Hippocampal formation (tissue), 2 donors: ENCODE measurements around the gene GET4.
"Not testable (repeated sequence)": the region's sequence is repeated elsewhere in the genome, so short reads cannot be mapped to it uniquely, and the experiment has no call there.

Experiments used
- DNase-seq, 2 donors: peaks; one replicate each; lab custom pipeline; 2025; lab: John Stamatoyannopoulos, UW

Gene GET4

DNA sequence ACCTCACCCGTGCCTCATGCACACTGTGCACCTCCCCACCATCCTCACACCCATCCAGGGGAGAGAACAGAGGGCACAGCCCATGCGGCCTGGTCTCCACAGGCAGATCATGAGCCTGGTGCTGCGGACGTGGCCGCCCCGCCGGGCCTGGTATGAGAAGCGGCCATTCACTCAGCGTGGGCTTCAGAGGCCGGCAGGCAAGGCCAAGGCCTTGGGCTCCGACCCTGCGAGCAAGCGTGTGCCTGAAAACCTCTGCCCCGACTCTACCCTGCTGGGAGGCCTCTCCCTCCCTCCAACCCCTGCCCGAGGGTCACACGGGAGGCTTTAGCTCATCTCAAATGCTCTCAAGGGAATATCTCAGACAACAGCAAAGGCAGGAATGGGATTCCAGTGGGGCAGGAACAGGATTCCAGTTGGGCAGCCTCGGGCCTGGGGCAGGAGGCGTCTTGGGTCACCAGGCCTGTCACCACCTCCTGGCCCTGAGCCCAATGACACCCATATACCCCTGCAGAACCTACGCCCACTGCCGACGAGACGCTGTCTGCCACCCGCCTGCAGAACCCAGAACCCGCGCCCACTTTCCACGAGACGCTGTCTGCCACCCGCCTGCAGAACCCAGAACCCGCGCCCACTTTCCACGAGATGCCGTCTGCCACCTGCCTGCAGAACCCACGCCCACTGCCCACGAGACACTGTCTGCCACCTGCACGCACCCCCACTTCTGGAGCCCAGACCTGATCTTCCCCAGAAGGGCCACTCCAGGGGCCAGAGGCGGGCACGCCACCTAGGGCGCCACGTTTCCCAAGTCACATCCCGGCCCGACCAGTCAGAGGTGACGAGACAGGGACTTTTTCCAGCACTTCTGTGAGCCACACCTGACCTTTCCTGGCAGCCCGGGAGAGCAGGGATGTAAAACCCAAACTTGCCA lies 39.2 kb downstream of the GET4 start:
- no peak for DNase-seq

DNA sequence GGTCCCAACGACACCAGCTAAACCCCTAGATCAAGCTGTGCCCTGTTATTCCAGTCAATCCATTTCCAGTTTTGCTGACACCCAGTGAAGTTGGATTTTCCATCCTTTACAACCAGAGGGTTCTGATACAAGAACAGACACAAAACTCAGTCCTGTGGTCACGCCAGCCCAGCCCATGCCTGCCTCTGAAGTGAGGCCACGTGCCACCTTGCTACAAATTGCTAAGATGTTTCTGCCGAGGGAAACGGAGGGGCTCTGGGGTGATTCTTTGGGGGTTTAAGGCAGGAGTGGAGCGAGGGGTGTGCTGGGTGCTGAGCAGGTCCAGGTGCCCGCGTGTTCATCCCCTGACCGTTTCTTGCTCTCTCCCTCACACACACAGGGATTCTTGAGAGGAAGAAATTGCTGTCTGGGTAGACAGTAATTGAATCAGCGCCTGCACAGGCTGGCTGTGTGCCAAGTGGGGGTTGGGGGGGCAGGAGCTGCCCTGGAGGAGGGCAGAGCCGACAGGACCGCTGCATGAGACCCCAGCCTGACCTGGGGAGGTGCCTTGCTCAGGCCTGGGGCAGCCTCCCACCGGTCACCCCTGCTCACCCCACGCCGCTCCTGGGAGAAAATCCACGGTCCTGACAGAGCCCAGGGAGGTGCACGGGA lies 40.1 kb downstream of the GET4 start:
- DNase-seq, result no peak

DNA sequence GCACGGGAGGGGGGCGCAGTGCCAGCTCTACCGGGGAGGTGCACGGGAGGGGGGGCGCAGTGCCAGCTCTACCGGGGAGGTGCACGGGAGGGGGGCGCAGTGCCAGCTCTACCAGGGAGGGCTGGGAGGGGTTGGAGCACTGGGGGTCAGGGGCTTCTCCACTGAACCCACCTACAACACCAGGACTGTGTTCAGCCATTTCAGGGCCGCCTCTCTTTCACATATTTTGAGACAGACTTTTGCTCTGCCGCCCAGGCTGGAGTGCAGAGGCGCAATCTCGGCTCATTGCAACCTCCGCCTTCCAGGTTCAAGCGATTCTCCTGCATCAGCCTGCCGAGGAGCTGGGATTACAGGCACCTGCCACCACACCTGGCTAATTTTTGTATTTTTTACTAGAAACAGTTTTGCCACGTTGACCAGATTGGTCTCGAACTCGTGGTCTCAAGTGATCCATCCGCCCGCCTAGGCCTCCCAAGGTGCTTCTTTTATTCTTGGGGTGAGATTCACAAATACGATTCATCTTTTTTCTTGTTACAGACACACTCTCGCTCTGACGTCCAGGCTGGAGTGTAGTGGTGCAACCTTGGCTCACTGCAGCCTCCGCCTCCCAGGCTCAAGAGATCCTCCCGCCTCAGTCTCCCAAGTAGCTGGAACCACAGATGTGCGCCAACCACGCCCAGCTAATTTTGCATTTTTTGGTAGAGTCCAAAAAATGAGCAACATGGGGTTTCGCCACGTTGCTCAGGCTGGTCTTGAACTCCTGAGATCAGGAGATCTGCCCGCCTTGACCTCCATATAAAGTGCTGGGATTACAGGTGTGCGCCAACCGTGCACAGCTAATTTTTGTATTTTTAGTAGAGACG lies 41.1 kb downstream of the GET4 start:
- DNase-seq, result no peak

DNA sequence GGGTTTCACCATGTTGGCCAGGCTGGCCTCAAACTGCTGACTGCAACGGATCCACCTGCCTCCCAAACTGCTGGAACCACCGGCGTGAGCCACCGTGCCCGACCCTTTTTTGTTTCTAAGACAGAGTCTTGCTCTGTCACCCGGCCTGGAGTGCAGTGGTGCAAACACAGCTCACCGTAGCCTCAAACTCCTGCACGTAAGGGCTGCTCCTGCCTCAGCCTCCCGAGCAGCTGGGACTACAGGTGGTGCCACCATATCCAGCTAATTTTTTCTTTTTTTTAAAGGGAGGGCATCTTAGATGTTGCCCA lies 41.7 kb downstream of the GET4 start:
- DNase-seq, result no peak

DNA sequence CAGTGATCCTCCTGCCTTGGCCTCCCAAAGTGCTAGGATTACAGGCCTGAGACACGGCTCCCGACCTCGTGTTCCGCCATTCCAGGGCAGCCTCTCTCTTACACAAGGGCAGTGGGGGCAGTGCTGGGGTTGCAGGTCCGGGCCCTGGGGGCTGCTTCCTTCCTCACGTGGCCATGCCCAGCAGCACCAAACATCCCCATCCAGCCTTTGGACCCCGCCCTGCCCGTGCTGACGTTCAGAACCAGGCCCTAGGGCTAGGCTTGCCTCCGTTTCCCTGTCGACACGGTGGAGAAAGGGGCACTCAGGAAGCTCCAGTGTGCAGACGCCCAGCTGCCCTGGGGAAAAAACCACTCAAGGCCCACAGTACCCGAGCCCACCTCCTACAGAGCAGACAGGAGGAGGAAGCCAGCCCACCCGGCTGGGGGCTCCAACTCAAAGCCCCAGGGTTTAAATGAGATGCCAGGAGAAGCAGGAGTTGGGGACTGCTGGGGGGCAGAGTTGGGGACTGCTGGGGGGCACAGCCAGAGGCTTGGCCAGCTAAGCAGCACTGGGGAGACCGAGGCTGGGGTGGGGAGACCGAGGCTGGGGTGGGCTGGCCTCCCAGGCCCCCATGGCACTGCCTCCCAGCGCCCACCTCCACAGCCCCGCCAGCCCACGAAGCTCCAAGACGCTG lies 42.2 kb downstream of the GET4 start:
- no peak for DNase-seq

DNA sequence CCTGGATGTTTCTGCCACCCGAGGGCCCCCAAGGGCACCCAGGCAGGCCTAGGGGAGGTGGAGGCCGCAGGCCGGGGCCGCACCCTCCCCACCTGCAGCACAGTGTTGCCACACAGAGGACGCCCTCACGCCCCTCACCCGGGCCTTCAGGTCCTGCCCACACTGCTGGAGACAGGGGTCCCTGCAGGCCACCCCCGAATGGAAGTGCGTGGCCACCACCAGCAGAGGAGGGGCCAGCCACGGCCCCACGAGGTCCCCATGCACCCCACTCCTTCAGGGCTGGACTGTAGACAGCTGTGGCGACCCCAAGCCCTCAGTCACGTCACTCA lies 42.7 kb downstream of the GET4 start:
- DNase-seq, result no peak

DNA sequence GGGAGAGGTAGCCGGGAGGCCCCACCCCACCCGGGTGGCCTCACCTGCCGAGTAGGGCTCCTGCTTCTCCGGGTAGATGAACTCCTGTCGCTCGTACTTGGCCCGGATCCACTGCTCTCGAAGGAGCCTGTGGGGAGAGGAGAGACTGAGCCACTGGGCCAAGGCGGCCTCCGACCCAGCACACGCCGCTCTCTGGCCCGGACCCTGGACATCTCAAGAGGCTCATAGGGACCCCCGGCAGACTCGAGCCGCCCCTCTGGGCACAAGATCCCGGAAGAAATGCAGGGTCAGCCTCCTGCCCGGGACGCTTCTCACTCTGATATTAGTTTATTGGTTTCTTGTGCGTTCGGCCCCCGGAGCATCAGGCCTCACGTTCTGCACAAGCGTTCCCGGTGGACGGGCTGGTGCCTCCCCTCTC lies 43.6 kb downstream of the GET4 start:
- no peak for DNase-seq

DNA sequence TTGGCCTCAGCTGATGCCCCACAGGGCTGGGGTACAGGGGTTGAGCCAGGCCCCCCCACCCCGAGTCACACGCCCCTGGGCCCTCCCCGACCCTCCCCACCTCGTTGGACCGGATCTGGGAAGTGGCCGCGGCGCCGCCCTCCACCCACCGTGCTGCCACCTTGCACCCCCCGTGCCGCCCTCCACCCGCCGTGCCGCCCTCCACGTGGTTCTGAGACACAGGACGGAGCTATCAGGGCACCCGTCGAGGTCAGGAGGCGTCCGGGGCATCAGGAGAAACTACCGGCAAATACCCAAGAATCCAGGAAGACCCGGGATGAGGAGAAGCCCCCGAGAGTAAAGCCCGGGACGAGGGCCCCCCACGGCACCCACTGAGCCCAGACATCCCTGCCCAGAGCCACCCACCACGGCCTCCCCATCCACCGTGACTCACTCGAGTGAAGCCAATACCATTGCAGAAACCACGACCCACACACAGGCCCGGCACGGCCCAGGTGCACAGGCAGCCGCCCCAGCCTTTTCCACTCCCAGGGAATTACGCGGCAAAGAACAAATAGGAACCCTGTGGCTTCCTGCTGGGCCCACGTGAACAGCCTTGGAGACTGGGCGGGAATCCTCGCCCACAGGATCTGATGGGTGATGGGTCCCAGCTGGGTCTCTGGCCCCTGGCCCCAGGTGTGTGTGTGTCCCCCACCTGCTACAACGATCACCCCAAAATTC lies 44.2 kb downstream of the GET4 start:
- DNase-seq, result no peak

DNA sequence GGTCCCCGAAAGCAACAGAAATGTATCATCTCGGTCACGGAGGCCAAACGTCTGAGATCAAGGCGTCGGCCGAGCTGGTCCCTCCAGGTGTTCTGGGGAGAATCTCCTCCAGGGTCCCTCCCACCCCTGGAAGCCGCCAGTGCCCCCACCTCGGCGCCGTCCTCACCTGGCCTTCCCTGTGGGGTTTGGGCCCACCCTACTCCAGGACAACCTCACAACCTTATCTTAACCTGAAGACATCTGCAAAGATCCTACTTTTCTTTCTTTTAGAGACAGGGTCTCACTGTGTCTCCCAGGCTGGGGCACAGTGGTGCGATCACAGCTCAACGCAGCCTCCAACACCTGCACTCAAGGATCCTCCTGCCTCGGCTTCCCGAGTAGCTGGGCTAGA lies 44.7 kb downstream of the GET4 start:
- DNase-seq, result no peak

DNA sequence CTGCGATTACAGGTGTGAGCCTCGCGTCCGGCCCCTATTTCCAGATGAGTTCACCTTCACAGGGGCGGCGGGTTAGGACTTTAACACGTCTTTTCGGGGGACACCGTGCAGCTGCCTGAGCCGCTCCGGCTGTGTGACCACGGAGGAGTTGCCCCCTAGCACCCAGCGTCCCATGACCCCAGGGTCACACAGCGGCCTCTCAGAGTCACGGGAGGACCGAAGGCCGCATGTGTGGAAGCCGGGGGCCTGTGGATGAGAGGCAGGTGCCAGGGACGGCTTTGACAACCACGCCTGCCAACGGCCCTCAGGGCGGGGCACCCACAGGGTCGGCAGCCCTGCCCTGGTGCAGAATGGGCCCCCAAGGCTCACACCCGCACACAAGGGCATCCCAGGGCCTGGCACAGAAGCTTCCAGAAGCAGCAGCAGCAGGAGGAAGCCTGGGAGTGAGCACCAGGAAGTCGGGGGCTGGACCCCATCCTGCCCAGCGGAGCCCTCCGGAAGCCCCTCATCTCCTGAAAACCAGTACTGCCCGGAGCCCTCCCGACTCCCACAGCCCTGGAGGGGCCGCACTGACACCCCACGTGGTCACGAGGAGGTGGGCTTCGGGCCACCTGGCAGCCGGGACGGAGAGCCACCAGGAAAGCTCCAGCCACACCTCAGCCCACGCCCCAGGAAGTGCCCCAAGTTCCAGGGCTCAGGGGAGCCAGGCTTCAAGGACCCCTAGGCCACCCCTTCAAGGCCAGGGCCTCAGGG lies 45.4 kb downstream of the GET4 start:
- DNase-seq, result no peak

DNA sequence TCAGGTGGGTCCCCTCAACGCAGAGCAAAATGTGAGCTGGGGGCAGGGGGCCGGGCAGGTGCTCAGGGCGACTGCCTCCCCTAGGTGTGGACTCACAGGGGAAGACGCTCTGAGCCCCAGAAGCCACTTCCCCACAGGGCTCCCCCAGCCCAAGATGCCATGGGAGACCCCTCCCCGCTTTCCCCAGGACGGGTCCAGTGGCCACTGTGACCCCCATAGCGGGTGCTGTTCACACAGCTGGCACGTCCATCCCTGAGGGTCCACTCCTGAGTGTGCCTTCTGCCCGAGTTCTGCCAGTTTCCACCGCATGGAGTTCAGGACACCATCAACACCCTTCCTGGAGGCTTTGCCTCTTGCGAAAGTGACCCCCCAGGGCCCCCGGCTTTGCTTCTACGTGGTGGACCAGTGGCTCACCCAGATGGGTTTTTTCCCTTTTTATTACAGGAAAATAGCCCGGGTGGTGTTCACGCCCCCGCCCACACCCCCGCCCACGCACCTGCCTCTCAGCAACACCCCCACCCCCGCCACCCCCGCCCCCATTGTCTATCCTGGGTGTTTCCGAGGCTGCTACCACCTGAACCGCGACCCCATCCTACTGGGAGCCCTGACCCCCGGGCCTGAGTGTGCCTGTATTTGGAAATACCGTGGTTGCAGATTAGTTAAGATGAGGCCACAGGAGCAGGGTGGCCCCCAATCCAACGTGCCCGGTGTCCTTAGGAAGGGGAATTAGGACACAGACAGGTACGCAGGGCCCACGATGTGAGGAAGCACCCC lies 46.2 kb downstream of the GET4 start:
- DNase-seq, result no peak

DNA sequence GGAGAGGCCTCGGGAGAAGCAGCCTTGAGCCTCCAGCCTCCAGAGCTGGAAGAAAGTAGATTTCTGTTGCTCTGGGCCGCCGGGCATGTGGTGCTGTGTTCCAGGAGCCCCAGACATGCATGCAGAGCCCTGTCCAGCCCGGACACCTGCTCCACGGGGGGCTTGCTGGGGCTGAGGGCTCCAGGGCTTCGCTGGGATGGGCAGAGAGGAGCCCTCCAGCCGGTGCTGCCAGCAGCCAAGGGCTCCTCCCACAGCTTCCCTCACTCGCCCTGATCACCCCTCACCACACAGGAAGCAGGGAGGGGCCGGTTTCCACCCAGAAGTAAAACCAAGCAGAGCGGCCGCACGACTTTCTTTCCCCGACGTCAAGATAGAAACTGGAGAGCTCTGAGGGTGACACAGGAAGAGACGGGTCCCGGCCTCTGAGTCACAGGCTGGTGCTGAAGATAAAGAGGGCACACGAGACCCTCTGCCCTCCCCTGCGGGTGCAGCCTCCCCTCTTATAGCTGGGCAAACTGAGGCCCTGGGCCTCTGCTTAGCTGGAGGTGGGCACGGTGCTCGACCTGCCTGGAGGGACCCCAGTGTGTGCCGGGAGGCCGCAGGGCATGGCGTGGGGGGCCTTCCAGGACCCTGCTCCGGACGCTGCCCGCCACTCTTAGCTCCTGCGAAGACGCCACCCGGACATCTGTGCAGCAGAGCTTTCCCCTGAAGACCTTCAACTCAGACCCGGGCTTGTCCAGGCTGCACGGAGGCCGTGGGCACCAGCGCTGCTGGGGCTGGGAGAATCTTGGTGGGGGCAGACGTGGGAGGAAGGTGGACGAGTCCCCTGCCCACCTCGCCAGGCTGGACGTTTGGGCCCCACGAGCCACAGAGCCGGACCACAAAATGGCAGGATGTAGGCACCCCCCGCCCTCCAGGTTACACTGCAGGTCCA lies 47.0 kb downstream of the GET4 start:
- DNase-seq, result no peak

DNA sequence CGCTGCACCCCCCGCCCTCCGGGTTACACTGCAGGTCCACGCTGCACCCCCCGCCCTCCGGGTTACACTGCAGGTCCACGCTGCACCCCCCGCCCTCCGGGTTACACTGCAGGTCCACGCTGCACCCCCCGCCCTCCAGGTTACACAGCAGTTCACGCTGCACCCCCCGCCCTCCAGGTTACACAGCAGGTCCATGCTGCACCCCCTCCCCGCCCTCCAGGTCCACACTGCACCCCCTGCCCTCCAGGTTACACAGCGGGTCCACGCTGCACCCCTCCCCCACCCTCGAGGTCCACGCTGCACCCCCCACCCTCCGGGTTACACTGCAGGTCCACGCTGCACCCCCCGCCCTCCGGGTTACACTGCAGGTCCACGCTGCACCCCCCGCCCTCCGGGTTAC lies 47.7 kb downstream of the GET4 start:
- not testable (repeated sequence) for DNase-seq

DNA sequence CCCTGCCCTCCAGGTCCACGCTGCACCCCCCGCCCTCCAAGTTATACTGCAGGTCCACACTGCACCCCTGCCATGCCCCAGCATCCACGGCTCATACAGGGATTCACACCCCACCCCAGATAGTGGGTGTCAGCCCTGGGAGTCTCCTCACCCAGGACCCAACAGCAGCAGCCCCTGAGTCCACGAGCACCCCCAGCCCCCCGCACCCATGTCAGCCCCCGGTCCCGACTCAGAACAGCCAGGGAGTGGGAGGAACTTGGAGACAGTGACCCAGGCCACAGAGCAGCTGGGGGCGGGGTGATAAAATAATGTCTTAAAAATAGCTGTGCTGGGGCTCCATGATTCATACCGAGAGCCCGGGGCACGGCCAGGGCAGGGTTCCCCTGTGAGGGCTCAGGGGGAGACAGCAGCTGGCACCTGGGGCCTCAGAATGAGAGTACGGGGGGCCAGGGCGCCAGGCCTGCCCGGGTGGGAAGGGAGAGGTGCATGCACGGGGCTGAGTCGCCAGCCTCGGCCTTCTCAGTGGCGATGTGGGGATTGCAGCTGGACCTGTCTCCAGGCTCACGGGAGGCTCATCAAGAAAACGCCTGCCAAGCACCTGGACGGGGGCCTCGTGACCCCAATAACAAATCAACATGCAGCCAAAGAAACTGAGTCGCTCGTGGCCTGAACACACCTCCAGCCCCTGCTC lies 48.3 kb downstream of the GET4 start:
- DNase-seq, result no peak

DNA sequence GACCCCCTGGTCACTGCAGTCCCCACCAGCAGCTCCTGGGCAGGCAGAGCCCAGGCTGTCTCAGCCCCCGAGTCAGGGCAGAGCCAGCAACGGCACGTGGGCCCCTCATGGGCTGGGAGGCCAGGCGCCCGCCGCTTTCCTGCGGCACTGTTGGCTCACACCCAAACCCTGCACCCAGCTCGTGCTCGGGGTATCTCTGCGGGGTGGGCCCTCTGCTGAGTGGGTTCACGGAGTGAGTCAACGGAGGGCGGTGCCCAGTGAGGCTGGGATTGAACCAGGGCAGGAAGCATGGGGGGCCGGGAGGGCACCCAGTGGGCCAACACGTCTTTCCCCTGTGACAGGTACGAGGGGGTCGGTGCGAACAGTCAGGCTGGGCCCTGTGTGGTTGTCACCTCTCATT lies 49.2 kb downstream of the GET4 start:
- DNase-seq, result no peak

DNA sequence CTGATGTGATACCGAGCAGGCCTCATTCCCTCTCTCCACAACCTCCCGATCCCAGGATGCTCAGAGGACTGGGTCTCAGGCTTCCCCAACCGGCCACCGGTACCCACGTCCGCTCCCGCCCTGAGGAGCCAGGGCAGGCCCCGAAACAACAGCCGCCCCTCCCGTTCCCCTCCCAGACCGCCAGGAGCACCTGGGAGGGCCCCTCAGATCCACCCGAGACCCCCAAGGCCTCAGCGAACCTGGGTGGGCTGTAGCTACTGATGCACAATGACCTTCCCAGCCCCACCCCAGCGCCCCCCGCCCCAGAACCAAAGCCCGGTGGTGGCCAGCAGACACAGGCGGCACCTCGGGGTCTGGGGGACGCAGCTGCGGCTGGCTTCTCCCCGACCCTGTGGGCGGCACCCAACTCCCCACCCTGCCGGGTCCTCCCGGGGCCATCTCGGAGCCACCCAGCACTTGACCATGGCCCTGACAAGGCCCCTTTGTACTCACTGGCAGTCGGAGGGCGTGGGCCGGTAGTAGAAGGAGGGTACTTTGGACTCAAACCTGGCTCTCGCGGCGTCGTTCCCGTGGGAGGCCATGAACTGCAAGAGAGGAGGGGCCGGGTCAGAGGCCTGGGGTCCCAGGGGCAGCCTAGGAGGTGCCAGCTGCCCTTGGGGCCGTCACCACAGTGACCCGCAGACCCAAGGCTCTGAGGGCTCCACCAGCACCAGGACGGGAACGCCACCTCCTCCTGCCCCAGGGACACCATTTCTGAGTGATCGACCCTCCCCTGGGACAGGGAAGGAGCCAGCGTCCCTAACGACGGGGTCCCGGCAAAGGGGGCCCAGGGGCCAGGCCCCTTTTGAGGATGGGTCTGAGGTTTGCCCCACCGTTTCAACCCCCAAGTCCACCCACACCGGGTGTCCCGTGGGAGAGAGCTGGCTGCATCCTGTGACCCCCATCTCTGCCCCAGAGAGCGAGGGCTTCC lies 50.0 kb downstream of the GET4 start:
- peak; percentile 29 to 58 for DNase-seq

DNA sequence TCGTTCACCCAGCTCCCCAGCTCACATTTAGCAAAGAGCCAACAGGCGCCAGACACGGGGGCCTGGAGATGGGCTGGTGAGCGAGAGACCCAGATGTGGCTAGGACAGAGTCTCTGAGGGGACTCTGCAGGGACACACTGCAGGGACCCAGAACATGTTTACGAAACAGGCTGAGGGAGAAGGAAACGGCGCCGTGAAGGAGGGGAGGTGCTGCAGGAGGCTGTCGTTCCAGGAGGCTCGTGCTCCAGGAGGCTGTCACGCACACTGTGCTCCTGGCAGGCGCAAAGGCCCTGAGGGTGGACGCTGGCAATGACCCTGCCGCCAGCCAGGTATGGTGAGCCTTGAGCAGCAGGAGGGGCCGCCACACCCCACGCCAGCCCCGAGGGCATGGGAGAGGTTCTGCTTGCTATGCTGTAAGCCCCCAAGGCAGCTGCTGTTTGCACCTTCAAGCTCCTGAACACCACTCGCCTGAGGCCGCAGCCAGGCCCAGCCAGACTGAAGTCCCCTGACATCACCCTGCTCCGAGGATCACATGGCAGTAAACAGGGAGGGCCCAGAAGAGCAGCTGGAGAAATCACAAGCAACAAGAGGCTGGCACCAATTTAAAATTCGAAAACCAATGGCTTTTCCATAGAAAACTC lies 50.8 kb downstream of the GET4 start:
- DNase-seq, result peak; percentile 74 to 78
